Fibroblast of skin of abdomen (primary cell): ENCODE measurements around the gene KRT17.
"Not testable (repeated sequence)": the region's sequence is repeated elsewhere in the genome, so short reads cannot be mapped to it uniquely, and the experiment has no call there.

Experiments
- DNase-seq: peaks from one replicate; pipeline ENCODE4 v3.0.0-alpha.2; 2013

Gene KRT17

DNA sequence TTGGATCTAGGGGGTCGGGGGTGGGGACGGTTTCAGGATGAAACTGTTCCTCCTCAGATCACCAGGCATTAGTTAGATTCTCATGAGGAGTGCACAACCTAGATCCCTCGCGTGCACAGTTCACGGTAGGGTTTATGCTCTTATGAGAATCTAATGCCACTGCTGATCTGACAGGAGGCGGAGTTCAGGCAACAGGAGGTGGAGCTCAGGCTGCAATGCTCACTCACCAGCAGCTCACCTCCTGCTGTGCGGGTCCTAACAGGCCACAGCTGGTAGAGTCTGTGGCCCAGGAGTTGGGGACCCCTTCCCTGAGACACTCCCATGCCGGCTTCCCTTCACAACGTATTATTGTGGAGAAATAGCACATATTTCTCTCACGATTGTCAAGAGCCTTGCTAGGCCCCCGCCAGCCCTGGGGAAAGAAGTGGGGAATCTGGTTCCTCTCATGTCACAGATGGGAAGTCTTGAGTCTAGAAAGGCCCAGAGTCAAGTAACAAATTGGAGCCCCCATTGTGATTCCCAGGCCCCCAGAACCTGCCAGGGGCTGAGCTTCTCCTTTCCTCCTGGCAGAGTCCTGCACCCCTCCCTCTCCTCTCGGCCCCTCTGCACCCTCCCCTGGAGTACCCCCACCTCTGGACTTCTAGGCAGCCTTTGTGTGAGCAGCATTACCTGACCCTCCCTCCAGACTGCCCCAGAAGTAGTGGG is 31.6 kb downstream of the KRT17 start:
- DNase-seq: no peak

DNA sequence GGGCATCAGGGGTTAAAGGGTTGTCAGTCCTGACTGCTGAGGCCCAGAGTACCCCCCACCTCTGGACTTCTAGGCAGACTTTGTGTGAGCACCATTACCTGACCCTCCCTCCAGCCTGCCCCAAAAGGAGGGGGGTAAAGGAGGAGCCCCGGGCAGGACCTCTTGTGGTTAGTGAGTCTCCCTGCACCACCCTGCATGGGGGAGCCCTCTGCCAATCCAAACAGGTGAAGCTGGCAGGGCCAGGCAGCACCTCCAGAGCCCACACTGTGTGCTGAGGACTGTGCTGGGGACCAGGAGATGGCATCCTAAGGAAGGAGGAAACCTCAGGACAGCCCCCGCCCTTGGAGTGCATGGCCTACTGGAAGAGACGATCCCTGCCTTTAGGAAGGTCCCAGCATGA is 35.1 kb downstream of the KRT17 start:
- DNase-seq: no peak

DNA sequence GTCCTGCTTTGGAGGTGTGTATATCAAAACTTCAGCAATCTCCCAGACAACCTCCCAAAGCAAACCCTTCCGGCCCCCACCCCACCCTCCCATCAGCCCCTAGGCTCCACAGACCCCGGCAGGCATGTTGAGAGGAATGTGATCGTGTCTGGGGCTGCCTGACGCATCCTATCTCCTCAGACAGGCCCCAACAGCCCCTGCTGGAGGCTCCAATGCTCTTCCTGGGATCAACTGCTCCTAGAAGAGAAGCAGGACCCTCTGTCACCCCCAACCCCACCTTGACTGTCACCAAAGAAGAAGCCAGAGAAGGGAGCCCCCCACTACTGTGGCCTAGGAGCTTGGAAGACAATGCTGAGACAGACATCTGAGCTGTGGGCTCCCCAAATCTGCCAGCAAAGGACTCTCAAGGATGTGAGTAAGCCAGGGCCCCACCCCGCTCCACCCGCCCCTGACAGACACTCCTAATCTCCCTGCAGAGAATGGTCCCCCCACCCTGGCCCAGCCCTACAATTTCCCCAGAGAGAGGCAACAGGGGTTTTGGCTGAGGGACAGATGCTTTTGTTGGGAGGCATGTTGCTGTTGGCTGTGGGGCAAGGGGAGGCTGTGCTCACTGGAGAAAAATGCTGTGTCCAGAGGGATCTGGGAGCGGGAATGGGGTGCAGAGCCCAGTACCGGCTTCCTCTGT is 36.1 kb downstream of the KRT17 start:
- no peak for DNase-seq

DNA sequence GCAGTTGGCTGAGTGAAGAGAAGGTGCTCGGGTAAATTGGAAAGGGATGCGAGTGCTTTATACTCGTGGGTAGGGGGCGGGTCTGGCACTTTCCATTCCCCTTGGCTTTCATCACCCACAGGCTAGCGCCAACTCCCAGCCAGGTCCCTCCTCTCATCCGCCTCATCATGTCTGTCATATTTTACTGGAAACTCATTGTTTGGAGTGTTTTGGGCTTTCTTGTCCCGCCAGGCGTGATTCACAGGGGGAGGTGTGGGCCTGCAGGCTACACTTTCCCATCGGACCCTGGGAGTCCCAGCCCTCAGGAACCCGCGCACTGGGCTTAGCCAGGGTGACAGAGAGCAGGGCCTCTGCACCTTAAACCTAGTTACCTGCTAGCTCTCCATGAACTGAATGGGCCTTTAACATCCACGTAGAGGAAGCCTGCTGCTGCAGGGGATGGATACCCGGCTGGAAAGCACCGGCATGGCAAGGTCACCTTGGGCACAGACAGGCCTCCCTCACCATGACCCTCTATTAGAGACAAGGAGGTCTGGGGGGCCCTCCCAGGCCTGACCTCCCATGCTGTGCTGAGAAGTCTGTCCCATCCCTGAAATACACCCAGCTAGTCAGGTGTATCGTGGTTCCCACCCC is 37.4 kb downstream of the KRT17 start, which contains the start of gene KRT14:
Gene KRT14 (minus strand): TSS at position 33 of the 633 bp plus-strand sequence. CDS start 61 bp downstream, outside the sequence.
- DNase-seq: no peak

DNA sequence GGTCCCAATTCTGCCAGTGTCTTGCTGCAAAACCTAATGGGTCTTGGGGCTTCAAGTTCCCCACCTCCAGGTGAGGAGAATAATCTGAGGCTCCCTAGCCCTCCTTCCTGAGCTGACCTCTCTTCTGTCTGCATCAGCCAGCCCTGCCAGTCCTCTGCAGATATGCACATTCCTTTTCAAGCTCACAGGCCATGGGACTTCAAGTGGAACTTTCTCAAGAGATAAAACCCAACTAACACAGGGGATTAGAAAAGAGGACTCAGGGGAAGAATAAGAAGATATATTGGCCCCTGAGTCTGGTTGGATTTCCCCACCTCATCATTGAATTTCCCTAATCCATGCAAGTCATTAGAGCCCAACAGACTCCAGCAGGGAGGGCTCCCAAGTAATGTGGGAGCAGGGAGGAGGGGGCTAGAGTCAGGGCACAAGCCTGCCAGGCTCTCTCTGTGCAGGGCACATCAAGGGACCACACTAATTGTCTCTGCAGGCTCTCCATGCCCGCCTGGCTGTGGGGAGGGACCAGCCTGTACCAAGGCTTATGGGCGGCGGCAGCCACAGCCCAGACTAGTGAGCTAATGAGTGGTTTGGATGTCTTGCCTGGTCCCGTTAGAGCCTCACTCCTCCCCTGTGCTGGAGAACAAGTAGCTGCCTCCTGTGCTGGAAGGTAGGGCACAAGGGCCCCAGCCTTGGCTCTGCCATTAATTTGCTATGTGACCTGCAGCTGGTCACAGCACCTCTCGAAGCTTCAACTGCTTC is 38.9 kb downstream of the KRT17 start:
- DNase-seq: no peak

DNA sequence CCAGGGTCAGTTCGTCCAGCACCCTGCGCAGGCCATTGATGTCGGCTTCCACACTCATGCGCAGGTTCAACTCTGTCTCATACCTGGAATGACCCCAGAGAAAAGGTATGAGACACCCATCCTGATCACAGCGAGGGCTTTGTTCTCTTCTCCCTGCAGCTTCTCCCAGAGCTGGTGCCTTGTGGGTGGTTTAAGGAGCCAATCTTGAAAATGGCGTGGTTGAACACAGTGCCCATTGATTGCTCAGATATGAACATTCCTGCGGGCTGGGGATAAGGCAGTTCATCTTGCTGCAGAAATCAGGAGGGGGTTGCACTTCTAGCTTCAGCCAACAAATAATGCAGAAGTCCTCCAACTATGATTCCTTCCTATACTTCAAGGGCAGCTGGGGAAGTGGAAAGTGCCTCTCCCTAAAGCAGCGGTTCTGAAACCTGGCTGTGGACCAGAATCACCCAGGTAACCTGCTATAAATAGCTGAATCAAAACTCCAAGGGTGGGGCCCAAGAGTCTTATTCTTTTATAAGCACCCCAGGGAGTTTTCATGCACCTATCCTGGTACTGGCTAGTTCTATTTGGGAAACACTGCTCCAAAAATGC is 39.9 kb downstream of the KRT17 start:
- not testable (repeated sequence) for DNase-seq

DNA sequence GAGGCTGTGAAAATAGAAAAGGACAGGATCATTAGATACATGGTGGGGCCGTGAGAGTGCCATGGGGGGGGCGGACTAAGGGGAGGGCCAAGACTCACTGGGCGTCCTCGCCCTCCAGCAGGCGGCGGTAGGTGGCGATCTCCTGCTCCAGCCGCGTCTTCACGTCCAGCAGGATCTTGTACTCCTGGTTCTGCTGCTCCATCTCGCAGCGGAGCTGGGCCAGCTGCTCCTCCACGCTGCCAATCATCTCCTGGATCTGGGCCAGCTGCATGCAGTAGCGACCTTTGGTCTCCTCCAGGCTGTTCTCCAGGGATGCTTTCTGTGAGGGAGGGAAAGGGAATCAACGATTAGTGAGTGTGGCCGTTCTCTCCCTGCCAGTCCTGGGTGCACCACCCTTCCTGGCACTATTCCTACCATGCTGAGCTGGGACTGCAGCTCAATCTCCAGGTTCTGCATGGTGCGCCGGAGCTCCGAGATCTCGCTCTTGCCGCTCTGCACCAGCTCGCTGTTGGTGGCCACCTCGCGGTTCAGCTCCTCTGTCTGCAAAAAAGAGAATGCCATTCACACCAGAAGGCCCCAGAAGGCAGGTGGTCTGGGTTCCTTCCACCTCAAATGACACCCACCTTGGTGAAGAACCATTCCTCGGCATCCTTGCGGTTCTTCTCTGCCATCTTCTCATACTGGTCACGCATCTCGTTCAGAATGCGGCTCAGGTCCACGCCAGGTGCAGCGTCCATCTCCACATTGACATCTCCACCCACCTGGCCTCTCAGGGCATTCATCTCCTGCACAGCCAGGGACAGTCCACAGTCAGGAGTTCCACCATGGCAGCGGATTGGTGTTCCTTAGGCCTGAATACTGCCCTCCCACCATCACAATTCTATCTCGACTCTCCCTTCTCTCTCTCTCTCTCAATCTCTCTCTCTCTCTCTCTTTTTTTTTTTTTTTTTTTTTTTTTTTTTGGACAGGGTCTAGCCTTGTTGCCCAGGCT is 40.9 kb downstream of the KRT17 start:
- DNase-seq: no peak

GRCh38 chr17:41582061-41582968 is 42.1 kb downstream of the KRT17 start:
- not testable (repeated sequence) for DNase-seq

DNA sequence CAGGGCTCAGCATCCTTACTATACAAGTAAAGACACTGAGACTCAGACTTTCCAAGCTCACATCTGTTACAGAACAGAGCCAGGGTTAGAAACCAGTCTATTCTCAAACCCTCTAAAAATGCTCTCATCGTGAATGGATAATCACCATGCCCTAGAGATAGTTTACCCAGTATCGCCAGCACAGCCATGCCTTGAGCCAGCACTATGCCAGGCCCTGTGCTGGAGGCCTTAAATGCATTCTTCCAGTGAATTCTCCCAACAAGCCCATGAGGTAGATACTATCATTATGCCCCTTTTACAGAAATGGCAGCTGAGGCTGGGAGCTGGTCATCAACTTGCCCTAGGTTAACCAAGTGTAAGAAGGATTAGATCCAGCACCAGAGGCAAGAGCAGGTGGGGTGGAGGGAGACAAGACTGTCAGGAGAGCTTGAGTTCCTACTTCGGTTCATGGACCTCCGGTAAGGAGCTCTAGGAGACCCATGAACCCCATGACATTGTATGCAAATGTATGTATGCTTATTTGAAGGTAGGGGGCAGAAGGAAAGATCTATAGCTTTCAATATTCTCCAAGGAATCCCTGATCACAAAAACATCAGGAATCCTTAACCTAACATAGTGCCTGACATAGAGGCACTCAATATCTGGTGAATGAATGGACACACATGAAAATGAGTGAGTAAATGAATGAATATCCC is 42.9 kb downstream of the KRT17 start:
- DNase-seq: no peak

DNA sequence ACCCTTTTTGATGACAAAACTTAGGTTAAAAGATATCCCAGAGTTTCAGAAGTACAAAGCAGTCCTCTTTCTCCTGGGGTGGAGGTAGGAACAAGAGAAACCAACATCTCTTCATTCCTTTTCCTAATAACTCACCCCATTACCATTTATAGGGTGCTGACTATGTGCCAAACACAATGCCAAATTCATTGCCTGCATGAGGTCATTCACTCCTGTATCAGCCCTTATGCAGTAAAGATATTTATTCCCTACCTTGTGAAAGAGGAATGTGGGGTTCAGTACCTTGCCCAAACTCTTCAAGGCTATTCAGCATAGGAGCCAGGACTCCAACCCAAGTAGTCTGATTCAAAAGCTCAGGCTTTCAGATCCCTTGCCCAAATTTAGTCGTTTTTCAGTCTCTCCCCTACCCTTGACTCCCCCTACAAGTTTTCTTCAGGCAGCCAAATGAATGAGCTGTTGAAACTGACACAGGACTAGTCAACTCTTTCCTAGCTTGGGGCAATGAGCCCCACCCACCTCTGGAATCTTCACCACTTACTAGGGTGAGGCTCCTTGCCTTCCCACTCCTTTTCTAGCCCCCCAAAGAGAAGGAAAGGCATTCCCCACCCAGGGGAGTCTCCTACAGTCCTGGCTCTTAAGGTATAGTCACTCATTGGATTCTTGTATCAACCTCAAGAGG is 43.5 kb downstream of the KRT17 start:
- no peak for DNase-seq

DNA sequence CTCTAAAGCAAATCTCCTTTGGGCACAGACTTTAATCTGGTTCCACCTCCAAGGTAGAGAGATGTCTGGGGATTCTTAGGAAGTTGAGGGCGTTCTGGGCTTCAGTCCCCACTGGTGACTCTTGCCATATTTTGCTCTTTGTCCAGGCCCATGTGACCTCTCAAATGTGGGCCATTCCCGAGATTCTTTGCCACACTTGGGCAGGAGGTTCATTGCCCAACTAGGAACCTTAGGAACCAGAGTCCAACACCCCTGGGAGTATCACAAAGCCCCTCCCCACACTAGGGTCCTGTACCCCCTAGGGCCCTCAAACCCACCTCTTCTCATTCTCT is 44.2 kb downstream of the KRT17 start:
- no peak for DNase-seq

DNA sequence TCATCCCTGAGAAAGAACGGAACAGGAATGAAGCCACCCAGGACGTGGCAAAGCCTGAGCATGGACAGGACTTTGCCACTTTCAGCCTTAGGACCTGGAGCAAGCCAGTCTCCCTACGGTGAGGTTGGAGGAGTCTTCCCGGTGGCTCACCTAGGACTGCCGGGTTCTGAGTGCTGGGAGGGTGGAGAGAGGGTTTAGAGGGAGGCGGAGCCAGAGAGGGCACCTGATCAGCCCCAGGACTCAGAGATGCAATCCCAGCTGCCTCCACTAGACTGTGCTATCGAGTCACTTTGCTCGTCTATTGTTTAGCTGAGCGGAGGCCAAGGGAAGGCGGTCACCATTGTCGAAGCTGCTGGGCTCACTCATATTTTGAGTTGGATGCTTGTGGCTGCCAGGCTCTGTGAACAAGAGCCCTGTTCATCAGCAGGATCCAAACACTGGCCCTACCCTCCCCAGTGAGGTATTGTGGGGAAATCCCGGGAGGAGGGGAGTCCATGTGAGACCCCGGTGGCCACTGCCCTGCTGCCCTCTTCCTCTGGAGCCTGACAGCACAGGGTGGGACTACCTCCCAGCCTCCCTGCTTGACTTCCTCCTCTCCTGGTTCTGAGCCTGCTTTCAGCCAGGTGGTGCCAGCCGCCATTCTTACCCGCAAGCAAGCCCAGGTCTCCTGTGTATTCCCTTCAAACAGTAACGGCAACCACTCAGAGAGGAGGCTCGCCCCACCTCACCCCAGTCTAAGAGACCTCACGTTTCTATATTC is 44.7 kb downstream of the KRT17 start:
- peak; percentile 62 for DNase-seq

DNA sequence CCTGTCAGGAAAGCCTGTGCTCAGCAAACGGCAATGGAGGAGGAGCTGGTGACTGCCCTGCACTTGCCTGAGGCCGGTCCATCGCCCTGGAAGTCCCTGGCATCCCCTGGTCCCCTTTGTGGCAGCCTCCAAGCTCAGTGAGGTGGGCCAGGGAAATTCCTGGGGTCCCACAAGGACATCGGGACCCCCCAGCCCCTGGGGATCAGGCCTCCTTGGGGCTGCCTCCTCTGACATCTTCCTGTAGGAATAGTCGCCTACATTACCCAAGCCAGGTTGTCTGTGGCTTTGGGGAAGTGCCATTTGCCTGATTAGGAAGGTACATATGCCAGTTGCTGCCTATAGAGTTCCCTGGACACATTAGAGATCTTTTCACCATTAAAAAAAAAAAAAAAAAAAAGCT is 45.4 kb downstream of the KRT17 start:
- DNase-seq: no peak

DNA sequence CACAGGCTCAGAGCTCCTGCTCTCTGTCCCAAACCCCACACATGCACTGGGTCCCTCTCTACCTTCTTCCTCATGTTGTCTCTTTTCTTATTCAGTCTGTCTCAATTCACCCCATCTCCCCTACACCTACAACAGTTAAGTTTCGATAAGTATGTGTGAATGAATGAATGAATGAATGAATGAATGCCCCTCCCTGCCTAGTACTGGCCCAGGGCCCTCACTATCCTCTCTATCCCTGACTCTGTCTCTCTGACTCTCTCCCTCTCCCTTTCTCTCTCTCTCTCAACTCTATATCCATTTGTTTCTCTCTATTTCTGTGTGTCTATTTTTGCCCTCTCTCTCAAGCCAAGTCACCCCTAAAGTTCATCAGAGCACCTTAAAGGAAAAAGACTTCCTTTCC is 45.8 kb downstream of the KRT17 start:
- no peak for DNase-seq

DNA sequence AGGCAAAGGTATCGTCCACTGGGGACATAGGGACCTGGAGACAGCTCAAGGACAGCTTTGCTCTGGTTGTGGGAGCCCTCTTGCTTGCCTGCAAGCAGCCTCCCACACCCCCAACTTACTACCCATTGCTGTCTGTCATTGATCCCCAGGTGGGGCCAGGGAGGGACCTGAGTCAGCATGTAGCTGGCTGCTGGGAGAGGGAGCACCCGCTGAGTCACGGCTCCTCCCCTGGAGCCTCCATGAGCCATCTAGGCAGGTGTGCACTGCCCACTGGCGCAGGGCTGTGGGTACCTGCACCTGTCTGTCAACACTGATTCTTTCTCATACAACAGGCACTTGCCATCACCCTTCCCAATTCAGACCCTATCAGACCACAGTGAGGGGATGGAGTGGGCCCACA is 47.6 kb downstream of the KRT17 start:
- DNase-seq: not testable (repeated sequence)

DNA sequence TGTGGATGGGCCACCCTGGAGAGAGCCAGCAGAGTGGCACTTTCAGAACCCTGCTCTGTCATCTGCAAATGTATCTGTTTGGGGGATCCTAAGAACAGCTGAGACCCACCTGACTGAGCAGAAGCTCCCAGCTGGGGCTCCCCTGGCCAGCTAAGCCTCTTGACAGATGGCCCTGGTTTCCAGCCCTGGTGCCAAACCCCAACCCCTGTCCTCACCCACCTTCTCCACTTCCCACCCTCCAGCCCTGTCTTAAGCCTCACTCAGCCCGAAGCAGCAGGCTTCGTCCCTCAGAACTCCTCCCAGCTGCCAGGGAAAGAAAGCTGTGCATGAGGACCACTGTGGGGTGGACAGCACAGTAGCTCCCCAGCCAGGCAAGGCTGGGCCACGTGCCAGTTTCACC is 49.0 kb downstream of the KRT17 start:
- DNase-seq: no peak

DNA sequence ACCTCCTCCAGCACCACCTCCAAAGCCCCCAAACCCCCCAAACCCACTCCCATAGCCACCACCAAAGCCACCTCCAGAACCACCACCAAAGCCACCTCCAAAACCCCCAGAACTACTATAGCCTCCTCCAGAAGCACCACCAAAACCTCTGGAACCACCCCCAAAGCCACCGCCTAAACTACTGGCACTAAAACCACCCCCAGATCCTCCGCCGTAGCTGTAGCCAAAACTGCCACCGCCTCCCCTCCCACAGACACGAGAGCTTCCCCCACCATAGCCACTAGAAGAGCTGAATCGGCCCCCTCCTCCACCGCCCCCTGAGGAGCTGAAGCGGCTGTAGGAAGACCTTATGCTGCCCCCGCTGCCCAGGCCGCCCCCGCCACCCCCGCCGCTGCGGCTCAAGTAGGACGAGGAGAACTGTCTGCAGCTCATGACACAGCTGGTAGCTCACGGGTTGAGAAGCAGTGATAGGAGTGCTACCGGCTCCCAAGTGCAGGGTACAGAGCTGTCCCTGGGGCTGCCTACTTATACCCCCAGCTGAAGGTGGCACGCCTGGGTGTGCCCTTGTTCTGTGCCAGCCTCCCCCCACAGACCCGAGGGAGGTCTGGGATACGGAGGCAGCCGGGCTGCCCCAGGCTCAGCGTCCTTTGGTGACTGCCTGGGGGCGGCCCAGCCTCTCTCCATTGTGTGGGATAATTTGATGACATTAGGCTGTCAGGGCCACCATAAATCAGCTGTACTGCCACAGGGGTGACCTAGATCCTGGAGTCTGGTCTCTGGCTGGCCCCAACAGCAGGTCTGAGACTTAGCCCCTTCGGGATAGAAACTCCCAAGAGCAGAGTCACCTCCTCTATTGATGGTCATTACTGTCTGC is 52.6 kb downstream of the KRT17 start, which contains the start of gene KRT9:
Gene KRT9 (minus strand): TSS at position 499 of the 874 bp plus-strand sequence. CDS start 67 bp downstream, at position 432.
- no peak for DNase-seq
